Measurements from ENCODE around the gene IRX1. TPM values are rescaled to one million over a fixed set of nuclear protein-coding genes. Genes with fewer than 3 reads are reported as not detected.

Gene IRX1
- total and polyA plus RNA-seq, 2 of the 13 experiments (the other 11 are each of a cell fraction or from before 2014, with no cell fraction given): not detected

DNA sequence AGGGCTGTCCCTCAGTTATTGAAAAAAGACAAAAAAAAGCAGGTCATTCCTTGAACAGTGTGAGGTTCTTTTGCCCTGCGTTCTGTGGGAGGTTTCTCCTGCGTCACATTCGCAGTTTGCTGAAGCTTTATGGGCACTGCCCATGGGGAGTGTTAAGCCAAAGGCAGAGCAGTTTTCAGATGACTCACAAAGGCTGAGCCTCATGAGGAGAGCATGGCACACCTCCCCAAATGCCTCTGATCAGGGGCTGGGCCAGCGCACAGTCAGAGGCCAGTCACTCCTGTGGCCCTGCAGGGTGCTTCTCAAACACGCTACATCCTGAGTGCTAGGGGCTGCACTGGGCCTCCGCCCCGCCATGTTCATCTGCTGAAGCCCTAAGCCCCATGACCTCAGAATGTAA lies 38.4 kb downstream of the IRX1 start:
- H3K9ac ChIP-seq (ENCODE audit: insufficient read depth, low read depth, low read length): no peak overlapping the region
- no peaks in the 10 kb centered on the region for H3K4me1 ChIP-seq (ENCODE audit: insufficient read depth, low read length)
- in situ Hi-C loops (cut with HindIII; ENCODE audit: extremely low pct_ligation_motif_present, low pct_unique_long_range_greater_than_20kb) (no loop called here), intact Hi-C loops (cut with micrococcal nuclease; ENCODE audit: unreplicated experiment) (no loop called here)
- no peak overlapping the region for H3K4me2 ChIP-seq (ENCODE audit: low read depth, low read length)
- POLR2A ChIA-PET: no interaction called here
- DNase-seq (ENCODE audit: low spot score) (no peak), FAIRE-seq (no peak), ATAC-seq (no peak)
- peaks cover 0 to 4% of the 10 kb centered on the region in 2 experiments; a peak in 1 of 5 replicates for H3K27me3 ChIP-seq (ENCODE audit: control insufficient read depth in 1 of 2, insufficient read depth in 2 of 2, low read length in 2 of 2)
- H3K27ac ChIP-seq (ENCODE audit: extremely low read length, insufficient read depth, low read length): no peak overlapping the region
- H4K20me1 ChIP-seq (ENCODE audit: insufficient read depth, low read length): no peaks in the 10 kb centered on the region
- no peaks in the 10 kb centered on the region for H3K79me2 ChIP-seq (ENCODE audit: insufficient read depth, low read length)
- no peak overlapping the region for H3K4me3 ChIP-seq (replicated peaks in 1 of 3; ENCODE audit: insufficient read depth in 1 of 3, low read depth in 2 of 3, low read length in 3 of 3)
- no peaks in the 10 kb centered on the region for H3K36me3 ChIP-seq (replicated peaks in 1 of 2; ENCODE audit: control insufficient read depth in 1 of 2, insufficient read depth in 2 of 2, low read length in 2 of 2)
- no peaks in the 10 kb centered on the region for H3K9me3 ChIP-seq (ENCODE audit: low read length)
- no TSS peak for BruUV-seq (replicated peaks)
- no peak overlapping the region for H2AFZ ChIP-seq (ENCODE audit: low read length)
- WGBS (ENCODE audit: low lambda C conversion rate): 46% methylated on average over 5 of the region's 7 CpGs
- CTCF ChIA-PET (ENCODE audit: low intra/inter-chr PET ratio, low total read pairs): no interaction called here
- TF ChIP-seq PBX2 (CRISPR knock-in tag; IDR thresholded peaks at IDR 0.05) (no peak), ZNF746 (CRISPR knock-in tag; IDR thresholded peaks at IDR 0.05) (no peak)
- TF ChIP-seq, protein P1, sequence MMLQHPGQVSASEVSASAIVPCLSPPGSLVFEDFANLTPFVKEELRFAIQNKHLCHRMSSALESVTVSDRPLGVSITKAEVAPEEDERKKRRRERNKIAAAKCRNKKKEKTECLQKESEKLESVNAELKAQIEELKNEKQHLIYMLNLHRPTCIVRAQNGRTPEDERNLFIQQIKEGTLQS (CRISPR knock-in tag; IDR thresholded peaks at IDR 0.05): no peak

GRCh38 chr5:3639175-3639574 lies 43.5 kb downstream of the IRX1 start:
- no TSS peak for BruUV-seq (replicated peaks)
- FAIRE-seq (no peak), ATAC-seq (no peak), DNase-seq (ENCODE audit: low spot score) (no peak)
- no peak overlapping the region for H2AFZ ChIP-seq (ENCODE audit: low read length)
- no peaks in the 10 kb centered on the region for H3K4me1 ChIP-seq (ENCODE audit: insufficient read depth, low read length)
- no peak overlapping the region for H3K4me3 ChIP-seq (replicated peaks in 1 of 3; ENCODE audit: insufficient read depth in 1 of 3, low read depth in 2 of 3, low read length in 3 of 3)
- POLR2A ChIA-PET: no interaction called here
- H3K9me3 ChIP-seq (ENCODE audit: low read length): no peaks in the 10 kb centered on the region; the same call in 1 of the 2 replicates
- TF ChIP-seq WIZ (CRISPR knock-in tag; IDR thresholded peaks at IDR 0.05) (no peak), MAFF (IDR thresholded peaks at IDR 0.05; ENCODE audit: low read depth, low read length) (no peak), TBL1XR1 (IDR thresholded peaks at IDR 0.05; ENCODE audit: borderline replicate concordance, low read length, partially characterized antibody) (no peak), DMAP1 (CRISPR knock-in tag; IDR thresholded peaks at IDR 0.05) (no peak)
- TF ChIP-seq, protein P2, sequence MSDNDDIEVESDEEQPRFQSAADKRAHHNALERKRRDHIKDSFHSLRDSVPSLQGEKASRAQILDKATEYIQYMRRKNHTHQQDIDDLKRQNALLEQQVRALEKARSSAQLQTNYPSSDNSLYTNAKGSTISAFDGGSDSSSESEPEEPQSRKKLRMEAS (IDR thresholded peaks at IDR 0.05): no peak
- TF ChIP-seq, protein P3, sequence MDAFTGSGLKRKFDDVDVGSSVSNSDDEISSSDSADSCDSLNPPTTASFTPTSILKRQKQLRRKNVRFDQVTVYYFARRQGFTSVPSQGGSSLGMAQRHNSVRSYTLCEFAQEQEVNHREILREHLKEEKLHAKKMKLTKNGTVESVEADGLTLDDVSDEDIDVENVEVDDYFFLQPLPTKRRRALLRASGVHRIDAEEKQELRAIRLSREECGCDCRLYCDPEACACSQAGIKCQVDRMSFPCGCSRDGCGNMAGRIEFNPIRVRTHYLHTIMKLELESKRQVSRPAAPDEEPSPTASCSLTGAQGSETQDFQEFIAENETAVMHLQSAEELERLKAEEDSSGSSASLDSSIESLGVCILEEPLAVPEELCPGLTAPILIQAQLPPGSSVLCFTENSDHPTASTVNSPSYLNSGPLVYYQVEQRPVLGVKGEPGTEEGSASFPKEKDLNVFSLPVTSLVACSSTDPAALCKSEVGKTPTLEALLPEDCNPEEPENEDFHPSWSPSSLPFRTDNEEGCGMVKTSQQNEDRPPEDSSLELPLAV (CRISPR knock-in tag; conservative IDR thresholded peaks at IDR 0.05; ENCODE audit: low read depth): no peak
- no peaks in the 10 kb centered on the region for H3K79me2 ChIP-seq (ENCODE audit: insufficient read depth, low read length)
- H3K27ac ChIP-seq (ENCODE audit: extremely low read length, insufficient read depth, low read length): no peak overlapping the region
- in situ Hi-C loops (cut with HindIII; ENCODE audit: extremely low pct_ligation_motif_present, low pct_unique_long_range_greater_than_20kb): no loop called here
- CTCF ChIA-PET (ENCODE audit: low intra/inter-chr PET ratio, low total read pairs): no interaction called here
- H4K20me1 ChIP-seq (ENCODE audit: insufficient read depth, low read length): no peaks in the 10 kb centered on the region
- H3K27me3 ChIP-seq (ENCODE audit: control insufficient read depth in 1 of 2, insufficient read depth in 2 of 2, low read length in 2 of 2): no peaks in the 10 kb centered on the region; a peak in 1 of 5 replicates
- WGBS (ENCODE audit: low lambda C conversion rate): 17% methylated on average over 4 of the region's 8 CpGs
- no peaks in the 10 kb centered on the region for H3K36me3 ChIP-seq (replicated peaks in 1 of 2; ENCODE audit: control insufficient read depth in 1 of 2, insufficient read depth in 2 of 2, low read length in 2 of 2)
- no peak overlapping the region for H3K4me2 ChIP-seq (ENCODE audit: low read depth, low read length)
- no peak overlapping the region for H3K9ac ChIP-seq (ENCODE audit: insufficient read depth, low read depth, low read length)
- intact Hi-C loops (cut with micrococcal nuclease; ENCODE audit: unreplicated experiment): no loop called here

All from HepG2 (cell line).